H1 (cell line): Measurements from ENCODE around the gene OR2F1. TPM values are rescaled to one million over a fixed set of nuclear protein-coding genes. Genes with fewer than 3 reads are reported as not detected.

Source experiments
- CTCF ChIA-PET: fragments of 300-600 bp; sonication (Branson Sonifier 250); formaldehyde crosslinking; loops from one replicate; lab custom pipeline; 2021; ENCODE audit not compliant: partially characterized antibody; lab: Charles Lee
- POLR2A ChIA-PET: fragments of 300-600 bp; sonication (Branson Sonifier 250); formaldehyde crosslinking; loops from one replicate; lab custom pipeline; 2021; ENCODE audit warnings: inconsistent platforms; ENCODE audit not compliant: partially characterized antibody; lab: Charles Lee
- DNase-seq, 2 experiments: peaks; one replicate each; pipeline versions ENCODE4 v3.0.0 to v3.0.0-alpha.2; 2010 to 2022; ENCODE audit warnings: low spot score in 2 of 2, low read depth in 1 of 2, mixed read lengths in 1 of 2
- FAIRE-seq: peaks from 2 replicates; lab custom pipeline; 2011; peaks lifted over from hg19 to GRCh38; lab: Jason Lieb, UNC
- H2AFZ ChIP-seq: 2 replicates; pipeline ENCODE4 v1.8.1; 2012; ENCODE audit warnings: low read length, inconsistent platforms
- H2AK5ac ChIP-seq: 2 replicates; pipeline ENCODE4 v1.6.1; 2013; ENCODE audit warnings: low read depth, low read length
- H2BK120ac ChIP-seq: replicated peaks from 2 replicates; pipeline ENCODE3; 2013; ENCODE audit warnings: low read depth, low read length, inconsistent platforms
- H2BK12ac ChIP-seq: 2 replicates; pipeline ENCODE4 v1.6.1; 2013; ENCODE audit warnings: low read depth, low read length
- H2BK15ac ChIP-seq: 2 replicates; pipeline ENCODE4 v1.6.1; 2013; ENCODE audit warnings: low read length
- H2BK20ac ChIP-seq: 2 replicates; pipeline ENCODE4 v1.6.1; 2013; ENCODE audit warnings: low read length
- H2BK5ac ChIP-seq: 2 replicates; pipeline ENCODE4 v1.6.1; 2013; ENCODE audit warnings: low read depth, low read length
- H3K14ac ChIP-seq: 2 replicates; pipeline ENCODE4 v1.6.1; 2013; ENCODE audit warnings: inconsistent platforms; ENCODE audit not compliant: insufficient read length
- H3K18ac ChIP-seq: 2 replicates; pipeline ENCODE4 v1.6.1; 2013; ENCODE audit warnings: low read length; ENCODE audit errors: extremely low read depth
- H3K23ac ChIP-seq: 2 replicates; pipeline ENCODE4 v1.6.1; 2013; ENCODE audit warnings: inconsistent platforms; ENCODE audit not compliant: insufficient read length
- H3K23me2 ChIP-seq: 2 replicates; pipeline ENCODE4 v1.6.1; 2013; ENCODE audit warnings: low read depth, low read length
- H3K27ac ChIP-seq: 2 replicates; pipeline ENCODE4 v1.6.1; 2011; ENCODE audit warnings: low read depth, low read length, inconsistent platforms
- H3K27me3 ChIP-seq, 4 experiments: replicated peaks in 1 of 4; 1 replicate in 1 of 4; 2 replicates in 3 of 4; pipeline versions ENCODE4 v1.6.1 to v1.8.1; 2011 to 2013; ENCODE audit warnings: low read length in 3 of 4, mild to moderate bottlenecking in 3 of 4, inconsistent platforms in 2 of 4, mixed read lengths in 2 of 4, moderate library complexity in 1 of 4; ENCODE audit not compliant: control insufficient read depth in 3 of 4, insufficient read depth in 3 of 4; ENCODE audit errors: extremely low read depth in 1 of 4
- H3K36me3 ChIP-seq, 4 experiments: 2 replicates each; pipeline versions ENCODE4 v1.6.1 to v1.8.1; 2011 to 2013; ENCODE audit warnings: mild to moderate bottlenecking in 4 of 4, low read length in 3 of 4, moderate library complexity in 2 of 4, control low read depth in 1 of 4, inconsistent platforms in 1 of 4; ENCODE audit not compliant: insufficient read depth in 4 of 4, control insufficient read depth in 2 of 4
- H3K4ac ChIP-seq: replicated peaks from 2 replicates; pipeline ENCODE3; 2013; ENCODE audit warnings: low read length, low read depth, mixed read lengths, inconsistent platforms; ENCODE audit not compliant: insufficient read length
- H3K4me1 ChIP-seq, 4 experiments: replicated peaks in 1 of 4; 1 replicate in 1 of 4; 2 replicates in 3 of 4; pipeline versions ENCODE4 v1.6.1 to v1.8.1; 2011 to 2013; ENCODE audit warnings: low read length in 3 of 4, inconsistent platforms in 2 of 4, mixed read lengths in 1 of 4; ENCODE audit not compliant: insufficient read depth in 4 of 4, control insufficient read depth in 3 of 4
- H3K4me2 ChIP-seq, 2 experiments: 2 replicates each; pipeline versions ENCODE4 v1.6.1 to v1.8.1; 2011 to 2013; ENCODE audit warnings: low read depth in 2 of 2, low read length in 2 of 2, control low read depth in 1 of 2, inconsistent platforms in 1 of 2, mild to moderate bottlenecking in 1 of 2; ENCODE audit not compliant: insufficient read depth in 1 of 2
- H3K4me3 ChIP-seq, 4 experiments: fragments of 200-600, 300-600 bp in 1 of 4; sonication (generic), shearing (Covaris generic), sonication (Bioruptor Twin) in 1 of 4; 2 replicates each; pipeline versions ENCODE4 v1.5.1 to v1.8.1; 2011 to 2016; ENCODE audit warnings: low read length in 4 of 4, low read depth in 3 of 4, control low read depth in 2 of 4, inconsistent platforms in 2 of 4, mild to moderate bottlenecking in 2 of 4, mixed read lengths in 1 of 4, moderate library complexity in 1 of 4; ENCODE audit not compliant: insufficient read depth in 2 of 4; ENCODE audit errors: extremely low read depth in 1 of 4
- H3K56ac ChIP-seq: replicated peaks from 2 replicates; pipeline ENCODE3; 2013; ENCODE audit warnings: low read depth, mild to moderate bottlenecking, mixed read lengths, low read length, inconsistent platforms; ENCODE audit not compliant: insufficient read length
- H3K79me1 ChIP-seq: 2 replicates; pipeline ENCODE4 v1.6.1; 2013; ENCODE audit warnings: low read depth, low read length, control low read depth
- H3K79me2 ChIP-seq, 2 experiments: 2 replicates each; pipeline versions ENCODE4 v1.6.1 to v1.8.1; 2012 to 2013; ENCODE audit warnings: low read length in 2 of 2, mild to moderate bottlenecking in 2 of 2, inconsistent platforms in 1 of 2; ENCODE audit not compliant: insufficient read depth in 2 of 2, control insufficient read depth in 1 of 2
- H3K9ac ChIP-seq, 4 experiments: replicated peaks in 1 of 4; 1 replicate in 1 of 4; 2 replicates in 3 of 4; pipeline versions ENCODE4 v1.6.1 to v1.8.1; 2011 to 2013; ENCODE audit warnings: low read depth in 3 of 4, low read length in 3 of 4, control low read depth in 2 of 4, mild to moderate bottlenecking in 2 of 4, moderate library complexity in 2 of 4, inconsistent platforms in 1 of 4; ENCODE audit errors: extremely low read depth in 1 of 4
- H3K9me3 ChIP-seq, 2 experiments: 2 replicates each; pipeline versions ENCODE4 v1.6.1 to v1.8.1; 2012 to 2013; ENCODE audit warnings: mild to moderate bottlenecking in 2 of 2, moderate library complexity in 2 of 2, control low read depth in 1 of 2, inconsistent platforms in 1 of 2, low read depth in 1 of 2, low read length in 1 of 2, mixed read lengths in 1 of 2; ENCODE audit not compliant: insufficient read depth in 2 of 2
- H4K20me1 ChIP-seq, 2 experiments: replicated peaks in 1 of 2; 2 replicates each; pipeline versions ENCODE3 to v1.8.1; 2011 to 2013; ENCODE audit warnings: inconsistent platforms in 2 of 2, low read length in 2 of 2, mild to moderate bottlenecking in 1 of 2; ENCODE audit not compliant: insufficient read depth in 2 of 2, control insufficient read depth in 1 of 2
- H4K5ac ChIP-seq: 2 replicates; pipeline ENCODE4 v1.6.1; 2013; ENCODE audit warnings: low read length, low read depth, mixed read lengths, inconsistent platforms; ENCODE audit not compliant: insufficient read length
- H4K8ac ChIP-seq: 2 replicates; pipeline ENCODE4 v1.8.0; 2013; ENCODE audit warnings: mild to moderate bottlenecking, moderate library complexity, low read length, inconsistent platforms; ENCODE audit not compliant: insufficient read depth; ENCODE audit errors: extremely low read depth
- H4K91ac ChIP-seq: replicated peaks from 2 replicates; pipeline ENCODE3; 2013; ENCODE audit warnings: low read length, mixed read lengths, inconsistent platforms; ENCODE audit not compliant: insufficient read length
- BACH1 ChIP-seq: IDR thresholded peaks from 2 replicates; pipeline ENCODE4 v1.6.1; 2012; ENCODE audit warnings: low read length, improper control_type of control experiment
- CBX5 ChIP-seq: fragments of 300-800, 300-1000 bp; sonication (generic); IDR thresholded peaks from 2 replicates; pipeline ENCODE4 v1.7.1; 2016; ENCODE audit warnings: antibody characterized with exemption, low read length, low read depth
- GABPA ChIP-seq: IDR thresholded peaks from 2 replicates; pipeline ENCODE4 v1.6.1; 2011; ENCODE audit warnings: mild to moderate bottlenecking, low read length, moderate library complexity, borderline replicate concordance; ENCODE audit not compliant: insufficient read depth
- KDM1A ChIP-seq: fragments of 200-600, 300-600 bp; sonication (generic); IDR thresholded peaks from 2 replicates; pipeline ENCODE4 v1.7.1; 2016; ENCODE audit warnings: mild to moderate bottlenecking, low read length, borderline replicate concordance
- RFX5 ChIP-seq: IDR thresholded peaks from 2 replicates; pipeline ENCODE4 v1.6.1; 2011; ENCODE audit warnings: low read depth, low read length, improper control_type of control experiment, borderline replicate concordance
- SAP30 ChIP-seq: fragments of 300-600 bp; sonication (generic); IDR thresholded peaks from 2 replicates; pipeline ENCODE4 v1.7.1; 2012; ENCODE audit warnings: low read length, moderate library complexity, mild to moderate bottlenecking, inconsistent platforms; ENCODE audit not compliant: insufficient read depth, insufficient replicate concordance
- SIN3A ChIP-seq, 2 experiments: IDR thresholded peaks in 1 of 2; conservative IDR thresholded peaks in 1 of 2; 2 replicates each; pipeline ENCODE4 v1.6.1; 2011 to 2012; ENCODE audit warnings: low read length in 2 of 2, improper control_type of control experiment in 1 of 2, low read depth in 1 of 2, mild to moderate bottlenecking in 1 of 2
- USF2 ChIP-seq: IDR thresholded peaks from 2 replicates; pipeline ENCODE4 v1.6.1; 2011; ENCODE audit warnings: low read length, improper control_type of control experiment
- WGBS, 2 experiments: shearing (Covaris generic) in 1 of 2; methylation state at CpG; one replicate each; pipeline versions ENCODE4 v1.1.6 to v1.1.7; 2013 to 2015; ENCODE audit warnings: low lambda C conversion rate in 2 of 2, mixed read lengths in 2 of 2, inconsistent platforms in 1 of 2, low coverage in 1 of 2, missing lambda C conversion rate in 1 of 2; ENCODE audit not compliant: insufficient replicate concordance in 2 of 2, insufficient coverage in 1 of 2, insufficient read length in 1 of 2; ENCODE audit errors: extremely low coverage in 1 of 2, missing lambda C conversion rate in 1 of 2; 5-methylcytosine and 5-hydroxymethylcytosine counted together
- polyA plus RNA-seq, 7 experiments: library from polyadenylated mRNA; depleted of rRNA in 3 of 7; stranded (reverse) in 5 of 7; unstranded in 2 of 7; fragments of >200 nt in 5 of 7; fragments of 200-250 nt in 2 of 7; gene quantifications; 1 replicate in 5 of 7; 2 replicates in 1 of 7; 4 replicates in 1 of 7; pipeline versions ENCODE4 v1.2.1 to v1.2.3, GENCODE V29; 2011 to 2013; ENCODE audit warnings: missing spikeins in 2 of 7, mixed read lengths in 2 of 7
- total RNA-seq: library from RNA; stranded (reverse); fragmentation: NEBNext Ultra II Directional; extraction: Animal tissue kit (Norgen Biotek cat#: 25700); gene quantifications from 2 replicates; pipeline ENCODE4 v1.2.1, GENCODE V29; 2021

OR2F1 gene
- total and polyA plus RNA-seq, 2 of the 8 experiments (the other 6 are each of a cell fraction or from before 2014, with no cell fraction given) = 0.19 TPM; not detected in 1

GRCh38 chr7:143908120-143908519 lies 46.5 kb upstream of the OR2F1 start:
- FAIRE-seq = no peak
- Histone ChIP-seq H2BK12ac (no peak overlapping the region), H3K18ac (no peak overlapping the region), H4K91ac (no peak overlapping the region), H3K14ac (no peak overlapping the region)
- CTCF ChIA-PET = no interaction called here
- TF ChIP-seq BACH1 (no peak), RFX5 (no peak), GABPA (no peak), SIN3A (conservative IDR thresholded peaks at IDR 0.05 in 1 of 2, IDR thresholded peaks at IDR 0.05 in 1 of 2; ENCODE audit: low read depth in 1 of 2, low read length in 2 of 2) (no peak), CBX5 (no peak), SAP30 (no peak), KDM1A (no peak), USF2 (no peak)
- TF ChIP-seq, all 59 proteins: peak for 0
- H4K20me1 ChIP-seq = no peaks in the 10 kb centered on the region
- H3K36me3 ChIP-seq = no peaks in the 10 kb centered on the region
- no peak overlapping the region for H2AFZ ChIP-seq
- no peak overlapping the region for H2BK5ac ChIP-seq
- H2AK5ac ChIP-seq = no peak overlapping the region
- H3K9me3 ChIP-seq = no peaks in the 10 kb centered on the region
- POLR2A ChIA-PET = no interaction called here
- H4K5ac ChIP-seq = no peak overlapping the region
- no peaks in the 10 kb centered on the region for H3K79me1 ChIP-seq
- H3K9ac ChIP-seq = no peak overlapping the region
- no peak overlapping the region for H3K23ac ChIP-seq
- H3K4me1 ChIP-seq = peaks cover 6 to 22% (median 18%) of the 10 kb centered on the region in 4 experiments; a peak in 6 of 7 replicates
- no peaks in the 10 kb centered on the region; the same call in 1 of the 2 replicates for H3K23me2 ChIP-seq
- no peaks in the 10 kb centered on the region for H3K79me2 ChIP-seq
- H3K4me3 ChIP-seq = no peak overlapping the region
- no peak overlapping the region for H2BK20ac ChIP-seq
- H3K56ac ChIP-seq = no peak overlapping the region
- H3K27me3 ChIP-seq = no peaks in the 10 kb centered on the region
- H3K4ac ChIP-seq = no peak overlapping the region
- H2BK120ac ChIP-seq = no peak overlapping the region
- H3K4me2 ChIP-seq = no peak overlapping the region
- DNase-seq = no peak
- H3K27ac ChIP-seq = no peak overlapping the region
- 94% methylated on average over 5 of the region's 5 CpGs; no CpG with 5 or more reads in 1 of the 2 experiments for WGBS, 2 experiments
- H4K8ac ChIP-seq = no peak overlapping the region
- no peak overlapping the region for H2BK15ac ChIP-seq
